ENCODE measurements around the gene NAPSA. TPM values are rescaled to one million over a fixed set of nuclear protein-coding genes. Genes with fewer than 3 reads are reported as not detected.

NAPSA gene
- total and polyA plus RNA-seq, 9 of the 15 experiments (the other 6 are each of a cell fraction or from before 2014, with no cell fraction given) = 0.25 to 1.9 (median 0.69) TPM

GRCh38 chr19:50376166-50377050, 11.0 kb upstream of the NAPSA start, which contains the start of gene NR1H2 (continued):
- TF ChIP-seq FOSL1 (tag; conservative IDR thresholded peaks at IDR 0.05) = no peak; the same call in 1 of the 2 replicates
- peak in 1 of 2 experiments; percentile 99; a peak in 2 of 4 replicates for TF ChIP-seq TRIM24 (IDR thresholded peaks at IDR 0.05)
- TF ChIP-seq DMBX1 (CRISPR knock-in tag; IDR thresholded peaks at IDR 0.05; ENCODE audit: borderline replicate concordance) = no peak
- TF ChIP-seq RNF219 (CRISPR knock-in tag; IDR thresholded peaks at IDR 0.05) = no peak
- TF ChIP-seq ZNF764 (CRISPR knock-in tag; IDR thresholded peaks at IDR 0.05; ENCODE audit: low read depth) = no peak
- peak; percentile 74 to 89 for TF ChIP-seq MNT (conservative IDR thresholded peaks at IDR 0.05)
- no peak for TF ChIP-seq RAD51 (IDR thresholded peaks at IDR 0.05; ENCODE audit: borderline replicate concordance, low read depth)
- no peak for TF ChIP-seq MTA2 (IDR thresholded peaks at IDR 0.05; ENCODE audit: low read depth)
- TF ChIP-seq NR2C2 (CRISPR knock-in tag; IDR thresholded peaks at IDR 0.05) = no peak
- peak; percentile 88 for TF ChIP-seq NR2C2 (tag; IDR thresholded peaks at IDR 0.05)
- TF ChIP-seq THRB (CRISPR knock-in tag; conservative IDR thresholded peaks at IDR 0.05) = peak; percentile 21; the same call in 1 of the 2 replicates
- TF ChIP-seq CBX3 (IDR thresholded peaks at IDR 0.05; ENCODE audit: borderline replicate concordance in 1 of 2, low read length in 2 of 2) = peak in 1 of 2 experiments; percentile 93; a peak in 2 of 3 replicates
- no peak for TF ChIP-seq PYGO2 (tag; IDR thresholded peaks at IDR 0.05)
- no peak for TF ChIP-seq NFE2L1 (tag; IDR thresholded peaks at IDR 0.05; ENCODE audit: borderline replicate concordance, low read depth)
- TF ChIP-seq ILK (tag; IDR thresholded peaks at IDR 0.05; ENCODE audit: borderline replicate concordance, low read depth) = no peak
- TF ChIP-seq WHSC1 (IDR thresholded peaks at IDR 0.05; ENCODE audit: low read length) = no peak
- no peak for TF ChIP-seq THAP7 (CRISPR knock-in tag; IDR thresholded peaks at IDR 0.05)
- no peak for TF ChIP-seq ZNF263 (CRISPR knock-in tag; IDR thresholded peaks at IDR 0.05; ENCODE audit: borderline replicate concordance)
- no peak for TF ChIP-seq NUFIP1 (IDR thresholded peaks at IDR 0.05; ENCODE audit: partially characterized antibody)
- TF ChIP-seq PHTF2 (CRISPR knock-in tag; IDR thresholded peaks at IDR 0.05) = no peak

Measured in K562 (cell line).